GM23338 (cell line): ENCODE data around the gene NIPAL3. TPM values are rescaled to one million over a fixed set of nuclear protein-coding genes. Genes with fewer than 3 reads are reported as not detected.
A peak's percentile ranks its signal among the peaks of the same experiment; 100 is the strongest.

Experiments used
- ATAC-seq: fragments of 200-7000 bp; cut with Tn5 transposase; 3 replicates; pipeline ENCODE4 v1.9.1; 2020
- DNase-seq: peaks from one replicate; pipeline ENCODE4 v3.0.0-alpha.2; 2015; ENCODE audit warnings: low spot score
- H2AFZ ChIP-seq: fragments of 200-600 bp; sonication (generic); 2 replicates; pipeline ENCODE4 v1.8.0; 2016; ENCODE audit warnings: antibody characterized with exemption, mild to moderate bottlenecking, moderate library complexity
- H3F3A ChIP-seq: fragments of 200-600 bp; sonication (generic); replicated peaks from 2 replicates; pipeline ENCODE4 v1.8.0; 2017; ENCODE audit warnings: antibody characterized with exemption, mixed run types, low read depth
- H3K27ac ChIP-seq: fragments of 200-600 bp; sonication (generic); 2 replicates; pipeline ENCODE4 v1.6.1; 2016; ENCODE audit warnings: low read depth
- H3K27me3 ChIP-seq: fragments of 200-600 bp; sonication (generic); 2 replicates; pipeline ENCODE4 v1.8.0; 2016; ENCODE audit warnings: mild to moderate bottlenecking, mixed run types, moderate library complexity; ENCODE audit not compliant: insufficient read depth
- H3K36me3 ChIP-seq: fragments of 200-600 bp; sonication (generic); 2 replicates; pipeline ENCODE4 v1.8.0; 2016; ENCODE audit warnings: mild to moderate bottlenecking; ENCODE audit not compliant: insufficient read depth
- H3K4me1 ChIP-seq: fragments of 200-600 bp; sonication (generic); 2 replicates; pipeline ENCODE4 v1.8.0; 2016; ENCODE audit warnings: mild to moderate bottlenecking, moderate library complexity; ENCODE audit not compliant: insufficient read depth
- H3K4me2 ChIP-seq: fragments of 200-600 bp; sonication (generic); 2 replicates; pipeline ENCODE4 v1.7.1; 2017; ENCODE audit warnings: mixed run types
- H3K4me3 ChIP-seq: fragments of 200-600 bp; sonication (generic); 2 replicates; pipeline ENCODE4 v1.6.1; 2016; ENCODE audit warnings: mixed run types
- H3K79me2 ChIP-seq: fragments of 200-600 bp; sonication (generic); replicated peaks from 2 replicates; pipeline ENCODE4 v1.8.0; 2017; ENCODE audit warnings: mild to moderate bottlenecking; ENCODE audit not compliant: insufficient read depth
- H3K9me2 ChIP-seq: fragments of 200-600 bp; sonication (generic); 2 replicates; pipeline ENCODE4 v1.8.0; 2017; ENCODE audit not compliant: insufficient read depth
- H4K20me1 ChIP-seq: fragments of 200-600 bp; sonication (generic); replicated peaks from 2 replicates; pipeline ENCODE4 v1.8.0; 2017; ENCODE audit warnings: mild to moderate bottlenecking; ENCODE audit not compliant: insufficient read depth
- H3K27ac Mint-ChIP-seq: 2 replicates; pipeline ENCODE4 v1.8.0; 2020; ENCODE audit warnings: inconsistent platforms, mild to moderate bottlenecking, moderate library complexity, mixed read lengths
- H3K27me3 Mint-ChIP-seq: 3 replicates; pipeline ENCODE4 v1.8.0; 2022; ENCODE audit warnings: low read depth, mild to moderate bottlenecking, moderate library complexity, mixed read lengths, inconsistent platforms; ENCODE audit not compliant: insufficient read depth, poor library complexity
- H3K36me3 Mint-ChIP-seq: 3 replicates; pipeline ENCODE4 v1.8.0; 2021; ENCODE audit warnings: low read depth, mild to moderate bottlenecking, inconsistent platforms, moderate library complexity, mixed read lengths
- H3K4me1 Mint-ChIP-seq: 3 replicates; pipeline ENCODE4 v1.8.0; 2020; ENCODE audit warnings: mild to moderate bottlenecking, inconsistent platforms, mixed read lengths
- H3K4me3 Mint-ChIP-seq: 3 replicates; pipeline ENCODE4 v1.8.0; 2021; ENCODE audit warnings: moderate library complexity, mild to moderate bottlenecking, inconsistent platforms, mixed read lengths
- H3K9me3 Mint-ChIP-seq: 3 replicates; pipeline ENCODE4 v1.8.0; 2020; ENCODE audit warnings: moderate library complexity, mild to moderate bottlenecking, inconsistent platforms, mixed read lengths
- EZH2 ChIP-seq: fragments of 200-600 bp; sonication (generic); IDR thresholded peaks from one replicate; pipeline ENCODE4 v1.8.0; 2017; ENCODE audit warnings: antibody characterized with exemption, mild to moderate bottlenecking, low read depth; ENCODE audit not compliant: unreplicated experiment
- EZH2phosphoT487 ChIP-seq: fragments of 200-600 bp; sonication (generic); IDR thresholded peaks from one replicate; pipeline ENCODE4 v1.8.1; 2018; ENCODE audit warnings: antibody characterized with exemption; ENCODE audit not compliant: unreplicated experiment
- POLR2AphosphoS5 ChIP-seq: IDR thresholded peaks from 2 replicates; pipeline ENCODE4 v1.6.1; 2016; ENCODE audit warnings: antibody characterized with exemption, low read depth
- ZNF114 ChIP-seq: fragments of 250-450 bp; sonication (Bioruptor Pico); IDR thresholded peaks from 2 replicates; pipeline ENCODE4 v1.5.0; 2020; ENCODE audit warnings: mild to moderate bottlenecking, moderate library complexity
- ZNF331 ChIP-seq: fragments of 250-450 bp; sonication (Bioruptor Pico); IDR thresholded peaks from 2 replicates; pipeline ENCODE4 v1.5.0; 2020; ENCODE audit warnings: low read depth, mild to moderate bottlenecking, moderate library complexity
- ZNF462 ChIP-seq: fragments of 250-450 bp; sonication (Bioruptor Pico); IDR thresholded peaks from 2 replicates; pipeline ENCODE4 v1.5.0; 2020; ENCODE audit warnings: mild to moderate bottlenecking, moderate library complexity
- polyA plus RNA-seq: library from polyadenylated mRNA; unstranded; fragments of >200 nt; fragmentation: Nextera tagmentation; extraction: Ambion mirVana; gene quantifications from 2 replicates; pipeline ENCODE4 v1.2.1, GENCODE V29; 2016
- total RNA-seq: library from RNA; depleted of rRNA; stranded (reverse); fragments of >200 nt; shearing (Covaris generic); gene quantifications from 2 replicates; pipeline ENCODE4 v1.2.3, GENCODE V29; 2014

Gene NIPAL3
- total and polyA plus RNA-seq, 2 experiments from 2014 or later = 5.5 to 9.6 TPM

- H3K36me3 Mint-ChIP-seq = no peaks in the 10 kb centered on the region; the same call in 2 of the 3 replicates
- H3K4me1 ChIP-seq = peaks cover 14% of the 10 kb centered on the region
- H3F3A ChIP-seq = peaks cover 6% of the 10 kb centered on the region
- peaks cover 18% of the 10 kb centered on the region for H3K4me1 Mint-ChIP-seq
- H3K27ac ChIP-seq = peak within 1 kb of the TSS; percentile 62; the same call in 1 of the 2 replicates
- no peak for TF ChIP-seq ZNF114
- peak; percentile 76 for TF ChIP-seq POLR2AphosphoS5
- no peak for TF ChIP-seq EZH2phosphoT487
- no peak for TF ChIP-seq ZNF462 (CRISPR knock-in tag)
- no peak for TF ChIP-seq ZNF331
- no peak for TF ChIP-seq EZH2
- peak within 1 kb of the TSS; percentile 67 for H3K4me3 ChIP-seq
- no peaks in the 10 kb centered on the region for H3K36me3 ChIP-seq
- H4K20me1 ChIP-seq = no peaks in the 10 kb centered on the region
- peak within 1 kb of the TSS; percentile 56; the same call in 1 of the 2 replicates for H2AFZ ChIP-seq
- H3K27ac Mint-ChIP-seq = peak within 1 kb of the TSS; percentile 67; the same call in 1 of the 2 replicates
- peaks cover 13% of the 10 kb centered on the region for H3K79me2 ChIP-seq
- DNase-seq (peak; percentile 92), ATAC-seq (peak; percentile 52)
- no peaks in the 10 kb centered on the region for H3K9me3 Mint-ChIP-seq
- H3K27me3 ChIP-seq = no peaks in the 10 kb centered on the region
- H3K27me3 Mint-ChIP-seq = peaks cover 6% of the 10 kb centered on the region
- no peaks in the 10 kb centered on the region for H3K9me2 ChIP-seq
- H3K4me2 ChIP-seq = peak within 1 kb of the TSS; percentile 79
- H3K4me3 Mint-ChIP-seq = peak within 1 kb of the TSS; percentile 88
Observed at GRCh38 chr1:24413350-24414163, 2.0 kb upstream of the NIPAL3 start, which contains the start of gene STPG1. Gene STPG1, minus strand, starts transcription at chr1:24413782. Its CDS starts 12,394 bp downstream, at chr1:24401388.
